Adrenal gland (tissue), 5 donors: Measurements from ENCODE around the gene ZDHHC14.
"Not testable (repeated sequence)": the region's sequence is repeated elsewhere in the genome, so short reads cannot be mapped to it uniquely, and the experiment has no call there.

Source experiments
- POLR2A ChIP-seq, 2 donors: fragments of 450-650 bp; IDR thresholded peaks; one replicate each; pipeline ENCODE4 v1.6.1; 2017; ENCODE audit warnings: antibody characterized with exemption in 2 of 2, mild to moderate bottlenecking in 2 of 2, moderate library complexity in 1 of 2
- TF ChIP-seq, protein P1 (sequence below), 6 experiments: fragments of 450-650 bp in 4 of 6; fragments of 200-600 bp in 2 of 6; sonication (generic) in 1 of 6; IDR thresholded peaks; 1 replicate in 5 of 6; 2 replicates in 1 of 6; pipeline versions ENCODE4 v1.5.1 to v1.8.0; 2016 to 2021; ENCODE audit warnings: antibody characterized with exemption in 6 of 6, mild to moderate bottlenecking in 2 of 6, moderate library complexity in 1 of 6
- donor health status: DM: no; HTN: no; CAD: no.

DNA sequence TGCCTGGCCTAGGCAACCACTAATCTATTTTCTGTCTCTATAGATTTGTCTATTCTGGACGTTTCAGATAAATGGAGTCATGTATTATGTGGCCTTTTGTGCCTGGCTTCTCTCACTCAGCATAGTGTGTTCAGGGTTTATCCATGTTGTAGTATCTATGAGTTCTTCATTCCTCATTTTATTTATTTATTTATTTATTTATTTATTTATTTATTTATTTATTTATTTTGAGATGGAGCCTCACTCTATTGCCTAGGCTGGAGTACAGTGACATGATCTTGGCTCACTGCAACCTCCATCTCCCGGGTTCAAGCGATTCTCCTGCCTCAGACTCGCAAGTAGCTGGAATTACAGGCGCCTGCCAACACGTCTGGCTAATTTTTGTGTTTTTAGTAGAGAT lies 86.3 kb downstream of the ZDHHC14 start:
- TF ChIP-seq, protein P1, sequence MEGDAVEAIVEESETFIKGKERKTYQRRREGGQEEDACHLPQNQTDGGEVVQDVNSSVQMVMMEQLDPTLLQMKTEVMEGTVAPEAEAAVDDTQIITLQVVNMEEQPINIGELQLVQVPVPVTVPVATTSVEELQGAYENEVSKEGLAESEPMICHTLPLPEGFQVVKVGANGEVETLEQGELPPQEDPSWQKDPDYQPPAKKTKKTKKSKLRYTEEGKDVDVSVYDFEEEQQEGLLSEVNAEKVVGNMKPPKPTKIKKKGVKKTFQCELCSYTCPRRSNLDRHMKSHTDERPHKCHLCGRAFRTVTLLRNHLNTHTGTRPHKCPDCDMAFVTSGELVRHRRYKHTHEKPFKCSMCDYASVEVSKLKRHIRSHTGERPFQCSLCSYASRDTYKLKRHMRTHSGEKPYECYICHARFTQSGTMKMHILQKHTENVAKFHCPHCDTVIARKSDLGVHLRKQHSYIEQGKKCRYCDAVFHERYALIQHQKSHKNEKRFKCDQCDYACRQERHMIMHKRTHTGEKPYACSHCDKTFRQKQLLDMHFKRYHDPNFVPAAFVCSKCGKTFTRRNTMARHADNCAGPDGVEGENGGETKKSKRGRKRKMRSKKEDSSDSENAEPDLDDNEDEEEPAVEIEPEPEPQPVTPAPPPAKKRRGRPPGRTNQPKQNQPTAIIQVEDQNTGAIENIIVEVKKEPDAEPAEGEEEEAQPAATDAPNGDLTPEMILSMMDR (IDR thresholded peaks at IDR 0.05), result not testable (repeated sequence)
- not testable (repeated sequence) for TF ChIP-seq POLR2A (IDR thresholded peaks at IDR 0.05)
